Glutamatergic neuron (in vitro differentiated cells): ENCODE measurements around the gene TP53AIP1. TPM values are rescaled to one million over a fixed set of nuclear protein-coding genes. Genes with fewer than 3 reads are reported as not detected.
A peak's percentile ranks its signal among the peaks of the same experiment; 100 is the strongest.

ENCODE experiments used
- DNase-seq: peaks from one replicate; pipeline ENCODE4 v3.0.0; 2022
- H3K27ac Mint-ChIP-seq: one replicate; pipeline ENCODE4 v1.8.0; 2020; ENCODE audit warnings: mild to moderate bottlenecking, mixed read lengths, inconsistent platforms; ENCODE audit not compliant: unreplicated experiment
- H3K27me3 Mint-ChIP-seq: one replicate; pipeline ENCODE4 v1.8.0; 2020; ENCODE audit warnings: mild to moderate bottlenecking, moderate library complexity, mixed read lengths, inconsistent platforms; ENCODE audit not compliant: unreplicated experiment
- H3K36me3 Mint-ChIP-seq: one replicate; pipeline ENCODE4 v1.8.0; 2020; ENCODE audit warnings: mild to moderate bottlenecking, mixed read lengths, inconsistent platforms; ENCODE audit not compliant: unreplicated experiment
- H3K4me1 Mint-ChIP-seq: one replicate; pipeline ENCODE4 v1.8.0; 2020; ENCODE audit warnings: mild to moderate bottlenecking, low read depth, mixed read lengths, inconsistent platforms; ENCODE audit not compliant: unreplicated experiment
- H3K4me3 Mint-ChIP-seq: one replicate; pipeline ENCODE4 v1.8.0; 2020; ENCODE audit warnings: mild to moderate bottlenecking, mixed read lengths, inconsistent platforms; ENCODE audit not compliant: unreplicated experiment
- H3K9me3 Mint-ChIP-seq: one replicate; pipeline ENCODE4 v1.8.0; 2020; ENCODE audit warnings: mild to moderate bottlenecking, moderate library complexity, mixed read lengths, inconsistent platforms; ENCODE audit not compliant: unreplicated experiment
- CTCF ChIP-seq: fragments of 200-600 bp; sonication (generic); IDR thresholded peaks from one replicate; pipeline ENCODE4 v1.5.0; 2021; ENCODE audit not compliant: partially characterized antibody, unreplicated experiment
- total RNA-seq: library from RNA; stranded (reverse); fragmentation: NEBNext Ultra II Directional; extraction: Animal tissue kit (Norgen Biotek cat#: 25700); gene quantifications from one replicate; pipeline ENCODE4 v1.2.1, GENCODE V29; 2021; ENCODE audit not compliant: unreplicated experiment

The TP53AIP1 gene
- total RNA-seq, 1 donor from 2014 or later = 0.34 TPM

- H3K27ac Mint-ChIP-seq = no peak overlapping the region
- no peak for DNase-seq
- H3K27me3 Mint-ChIP-seq = peaks cover 8% of the 10 kb centered on the region
- H3K4me1 Mint-ChIP-seq = peaks cover 28% of the 10 kb centered on the region
- H3K9me3 Mint-ChIP-seq = peaks cover 5% of the 10 kb centered on the region
- no peak for TF ChIP-seq CTCF
- no peaks in the 10 kb centered on the region for H3K36me3 Mint-ChIP-seq
- H3K4me3 Mint-ChIP-seq = no peak overlapping the region
Observed at GRCh38 chr11:128897826-128898225, 44.8 kb downstream of the TP53AIP1 start.

- Mint-ChIP-seq H3K4me3 (no peak overlapping the region), H3K4me1 (peaks cover 21% of the 10 kb centered on the region), H3K27ac (no peak overlapping the region), H3K27me3 (peaks cover 8% of the 10 kb centered on the region), H3K36me3 (no peaks in the 10 kb centered on the region), H3K9me3 (peaks cover 9% of the 10 kb centered on the region)
- TF ChIP-seq CTCF = no peak
- DNase-seq = no peak
Observed at GRCh38 chr11:128896356-128896755, 46.3 kb downstream of the TP53AIP1 start.

GRCh38 chr11:128895526-128895925 lies 47.1 kb downstream of the TP53AIP1 start:
- Mint-ChIP-seq H3K36me3 (no peaks in the 10 kb centered on the region), H3K27ac (no peak overlapping the region), H3K4me3 (no peak overlapping the region), H3K27me3 (peaks cover 9% of the 10 kb centered on the region), H3K4me1 (peaks cover 15% of the 10 kb centered on the region), H3K9me3 (peaks cover 14% of the 10 kb centered on the region)
- TF ChIP-seq CTCF = no peak
- DNase-seq = peak; percentile 51

GRCh38 chr11:128894685-128895084 lies 48.0 kb downstream of the TP53AIP1 start:
- no peak for TF ChIP-seq CTCF
- H3K4me1 Mint-ChIP-seq = peaks cover 11% of the 10 kb centered on the region
- no peak overlapping the region for H3K27ac Mint-ChIP-seq
- H3K36me3 Mint-ChIP-seq = no peaks in the 10 kb centered on the region
- no peak overlapping the region for H3K4me3 Mint-ChIP-seq
- DNase-seq = no peak
- peaks cover 6% of the 10 kb centered on the region for H3K27me3 Mint-ChIP-seq
- peaks cover 14% of the 10 kb centered on the region for H3K9me3 Mint-ChIP-seq

GRCh38 chr11:128894286-128894681 lies 48.4 kb downstream of the TP53AIP1 start:
- Mint-ChIP-seq H3K4me3 (no peak overlapping the region), H3K27me3 (peaks cover 10% of the 10 kb centered on the region), H3K9me3 (peaks cover 14% of the 10 kb centered on the region), H3K36me3 (no peaks in the 10 kb centered on the region), H3K4me1 (peaks cover 15% of the 10 kb centered on the region), H3K27ac (no peak overlapping the region)
- no peak for DNase-seq
- TF ChIP-seq CTCF = no peak
